HG03066 (cell line): Measurements from ENCODE around the gene NR1H2.
"Not testable (repeated sequence)": the region's sequence is repeated elsewhere in the genome, so short reads cannot be mapped to it uniquely, and the experiment has no call there.

Source experiments
- ATAC-seq: cut with Tn5 transposase; IDR thresholded peaks from one replicate; pipeline ENCODE4 v1.9.1; 2021; ENCODE audit warnings: low read depth; ENCODE audit not compliant: unreplicated experiment

NR1H2 gene

GRCh38 chr19:50376166-50377050 is at the start of gene NR1H2:
Gene NR1H2, plus strand, starts transcription at chr19:50376457. Its CDS starts 1,149 bp downstream, at chr19:50377606.
- ATAC-seq, result peak; percentile 78

- no peak for ATAC-seq
These were observed 49.2 kb upstream of the NR1H2 start for GRCh38 chr19:50327013-50327412.

DNA sequence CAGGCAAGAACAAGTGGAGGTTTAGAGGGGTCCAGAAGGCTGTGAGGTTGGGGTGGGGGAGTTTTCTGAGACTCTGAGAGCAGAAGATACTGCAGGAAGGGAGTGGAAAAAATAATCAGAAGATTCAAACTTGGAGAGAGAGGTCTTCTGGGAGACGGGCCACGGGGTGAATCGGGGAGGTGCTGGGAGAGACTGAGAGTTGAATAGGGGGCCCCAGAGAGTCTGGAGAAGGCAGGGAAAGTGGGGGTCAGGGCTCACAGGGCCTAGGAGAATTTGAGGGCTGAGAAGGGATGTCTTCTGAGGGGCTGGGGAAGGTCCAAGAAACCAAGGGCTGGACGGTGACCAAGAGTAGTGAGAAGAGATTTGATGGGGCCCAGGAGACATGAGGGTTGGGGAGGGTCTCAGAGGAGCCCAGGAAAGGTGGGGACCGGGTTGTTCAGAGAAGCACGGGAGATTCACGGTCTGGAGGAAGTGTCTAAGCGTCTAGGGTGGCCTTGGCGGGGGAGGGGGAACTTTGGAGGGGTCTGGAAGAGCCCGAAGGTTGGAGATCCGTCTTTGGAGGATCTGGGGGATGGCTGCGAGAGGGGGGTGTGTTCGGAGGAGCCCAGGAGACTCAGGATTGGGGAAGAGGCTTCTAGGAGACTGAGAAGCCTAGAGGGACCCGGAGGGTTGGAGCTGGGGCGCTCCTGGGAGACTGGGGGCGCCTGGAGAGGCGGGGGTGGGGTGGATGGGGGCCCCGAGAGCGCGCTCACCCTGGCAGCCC is 48.6 kb upstream of the NR1H2 start:
- no peak for ATAC-seq

GRCh38 chr19:50328224-50328872 is 47.9 kb upstream of the NR1H2 start:
- ATAC-seq, result no peak

DNA sequence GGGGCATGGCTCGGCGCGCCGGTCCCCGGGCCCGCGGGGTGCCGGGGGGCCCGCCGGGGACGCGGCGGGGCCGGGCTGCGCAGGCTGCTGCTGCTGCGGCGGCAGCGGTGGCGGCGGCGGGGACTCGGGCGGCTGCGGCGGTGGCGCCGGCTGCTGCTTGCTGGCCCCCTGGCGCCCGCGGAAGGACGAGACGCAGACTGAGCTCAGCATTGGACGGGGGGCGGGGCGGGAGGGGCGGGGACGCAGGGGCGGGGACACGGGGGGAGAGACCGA is 47.4 kb upstream of the NR1H2 start:
- no peak for ATAC-seq

- ATAC-seq, result peak; percentile 40
These were observed 46.9 kb upstream of the NR1H2 start, which contains the start of gene KCNC3 for GRCh38 chr19:50329146-50329925. Gene KCNC3, minus strand, starts transcription at chr19:50329377. Its CDS starts 295 bp downstream, at chr19:50329082.

DNA sequence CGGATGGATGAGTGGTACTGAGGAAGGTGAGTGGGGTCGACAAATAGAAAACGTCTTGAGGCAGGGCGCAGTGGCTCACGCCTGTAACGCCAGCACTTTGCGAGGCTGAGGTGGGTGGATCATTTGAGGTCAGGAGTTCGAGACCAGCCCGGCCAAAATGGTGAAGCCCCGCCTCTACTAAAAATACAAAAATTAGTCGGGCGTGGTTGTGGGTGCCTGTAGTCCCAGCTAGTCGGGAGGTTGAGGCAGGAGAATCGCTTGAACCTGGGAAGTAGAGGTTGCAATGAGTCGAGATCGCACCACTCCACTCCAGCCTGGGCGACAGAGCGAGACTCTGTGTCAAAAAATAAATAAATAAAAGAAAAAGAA is 46.3 kb upstream of the NR1H2 start:
- ATAC-seq, result not testable (repeated sequence)

GRCh38 chr19:50330365-50331078 is 45.7 kb upstream of the NR1H2 start:
- no peak for ATAC-seq

DNA sequence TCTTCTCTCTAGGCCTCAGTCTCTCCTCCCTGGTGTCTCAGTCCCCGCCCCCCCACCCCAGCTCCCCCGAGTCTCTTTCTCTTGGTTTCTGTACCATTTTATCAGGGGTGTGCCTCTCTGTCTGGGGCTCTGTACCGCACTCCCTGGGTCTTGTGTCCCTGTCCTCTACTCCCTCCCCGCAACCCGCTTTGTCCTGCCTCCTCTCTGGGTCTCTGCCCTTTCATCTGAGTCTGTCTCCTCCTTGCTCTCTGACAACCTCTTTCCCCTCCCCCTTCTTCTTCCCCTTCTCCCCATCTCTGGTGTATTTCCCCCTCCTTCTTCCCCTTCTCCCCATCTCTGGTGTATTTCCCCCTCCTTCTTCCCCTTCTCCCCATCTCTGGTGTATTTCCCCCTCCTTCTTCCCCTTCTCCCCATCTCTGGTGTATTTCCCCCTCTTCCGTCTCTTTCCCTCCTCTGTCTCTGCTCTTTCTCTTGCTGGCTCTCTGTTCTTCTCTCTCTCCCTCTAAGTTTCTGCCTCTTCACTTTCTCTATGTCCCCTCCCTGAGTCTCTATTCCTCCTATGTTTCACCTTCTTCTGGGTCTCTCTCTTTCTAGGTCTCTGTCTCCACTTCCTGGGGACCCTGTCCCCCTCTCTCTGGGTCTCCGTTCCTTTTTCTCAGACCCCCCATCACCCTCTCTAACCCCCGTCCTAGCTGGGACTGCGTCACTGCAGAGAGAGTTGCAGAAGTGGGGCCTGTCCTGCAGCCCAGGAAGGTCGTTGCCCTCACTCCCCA is 44.9 kb upstream of the NR1H2 start:
- ATAC-seq, result no peak

- no peak for ATAC-seq
These were observed 44.3 kb upstream of the NR1H2 start for GRCh38 chr19:50331994-50332243.

DNA sequence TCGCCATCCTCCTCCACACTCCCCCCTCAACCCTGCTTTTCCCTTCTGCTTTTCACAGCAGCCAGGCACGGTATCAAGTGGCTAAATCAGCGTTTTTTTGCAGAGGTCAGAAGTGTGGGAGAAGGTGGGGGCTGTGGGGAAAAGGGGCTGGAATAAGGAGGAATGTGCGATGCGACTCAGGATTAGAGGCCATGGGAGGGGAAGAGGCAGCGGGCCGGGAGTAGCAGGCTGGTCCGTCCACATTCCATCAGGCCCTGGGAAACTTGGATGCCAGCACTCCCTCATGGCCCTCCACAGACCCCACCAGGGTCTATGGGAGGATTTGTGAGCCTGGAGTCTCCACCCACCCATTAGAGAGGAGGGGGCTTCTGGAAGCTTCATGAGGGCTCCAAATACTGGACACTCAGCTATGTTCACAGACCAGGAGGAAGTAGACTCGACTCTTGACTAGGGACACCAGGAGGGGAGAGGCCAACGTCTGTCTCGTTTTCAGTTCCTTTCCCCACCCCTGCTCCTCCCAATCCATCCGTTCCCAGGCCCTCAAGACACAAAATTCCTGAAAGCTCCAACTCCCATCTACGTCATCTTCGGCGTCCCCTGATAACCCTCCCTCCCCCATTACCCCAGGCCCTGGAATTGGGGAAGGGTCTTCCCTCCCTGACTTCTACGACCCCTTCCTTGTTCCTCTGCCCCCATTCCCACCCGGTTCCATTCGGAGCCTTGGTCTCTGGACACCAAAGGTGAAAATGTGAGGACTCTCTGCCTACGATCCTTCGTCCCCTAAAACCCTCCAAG is 43.8 kb upstream of the NR1H2 start:
- ATAC-seq, result no peak

- peak; percentile 42 for ATAC-seq
These were observed 43.0 kb upstream of the NR1H2 start for GRCh38 chr19:50333235-50333736.

- peak; percentile 11 for ATAC-seq
These were observed 42.3 kb upstream of the NR1H2 start for GRCh38 chr19:50333737-50334617.

- no peak for ATAC-seq
These were observed 41.4 kb upstream of the NR1H2 start for GRCh38 chr19:50334741-50335421.

DNA sequence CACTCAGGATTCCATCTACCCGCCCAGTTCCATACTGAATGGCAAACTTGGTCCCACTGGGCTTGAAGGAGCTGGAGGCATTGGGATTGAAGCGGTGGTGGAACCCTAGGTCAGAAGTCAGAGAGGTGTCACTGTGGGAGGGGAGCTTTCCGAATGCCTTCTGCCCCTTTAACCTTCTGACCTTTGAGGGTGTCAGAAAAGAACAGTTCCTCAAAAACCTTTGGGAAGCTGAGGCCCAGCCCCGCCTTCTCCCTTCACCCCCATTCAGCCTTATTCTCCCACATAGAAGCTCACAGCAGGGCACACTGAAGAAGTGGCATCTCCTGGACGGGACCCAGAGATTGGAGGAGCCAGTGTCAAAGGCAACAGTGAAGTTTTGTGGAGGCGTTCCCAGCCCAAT is 39.2 kb upstream of the NR1H2 start:
- ATAC-seq, result not testable (repeated sequence)

DNA sequence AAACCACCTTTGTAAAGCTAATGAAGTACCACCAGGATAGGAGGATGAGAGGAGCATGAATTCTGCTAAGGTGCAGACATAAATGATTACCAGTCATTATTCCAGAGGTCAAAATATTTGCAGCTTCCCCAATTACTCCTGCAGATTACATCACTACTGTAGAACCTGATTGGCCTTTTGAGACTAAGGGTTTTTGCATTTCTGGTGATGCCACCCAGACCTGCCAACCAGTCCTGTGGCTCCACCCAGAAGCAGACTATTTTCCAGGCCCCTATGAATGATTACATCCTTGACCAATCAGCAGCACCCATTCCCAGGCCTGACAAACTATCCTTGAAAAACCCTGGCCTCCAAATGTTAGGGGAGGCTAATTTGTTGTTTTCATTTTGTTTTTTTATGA is 35.9 kb upstream of the NR1H2 start:
- ATAC-seq, result no peak

DNA sequence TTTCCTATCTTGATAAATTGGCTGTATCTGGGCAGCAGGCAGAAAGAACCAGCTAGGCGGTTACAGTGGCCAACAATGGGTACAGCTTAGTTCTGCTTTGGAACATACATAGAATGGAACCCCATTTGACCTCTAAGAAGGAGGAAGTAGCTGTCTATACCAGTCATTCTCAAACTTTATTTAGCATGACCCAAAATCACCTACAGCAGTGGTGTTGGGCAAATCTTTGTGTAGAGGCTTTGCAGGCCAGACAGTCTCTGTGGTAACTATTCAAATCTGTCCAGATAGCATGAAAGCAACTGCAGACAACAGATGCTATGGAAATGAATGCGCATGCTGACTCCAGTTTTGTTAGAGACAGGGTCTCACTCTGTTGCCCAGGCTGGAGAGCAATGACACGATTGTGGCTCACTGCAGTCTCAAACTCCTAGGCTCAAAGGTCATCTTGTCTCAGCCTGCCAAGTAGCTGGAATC is 35.1 kb upstream of the NR1H2 start:
- ATAC-seq, result no peak
